Effector CD8-positive, alpha-beta T cell (primary cell): ENCODE results near the gene RAP1GAP2.
"Not testable (repeated sequence)": the region's sequence is repeated elsewhere in the genome, so short reads cannot be mapped to it uniquely, and the experiment has no call there.

Source experiments
- DNase-seq: peaks from one replicate; lab custom pipeline; 2025; lab: John Stamatoyannopoulos, UW

RAP1GAP2 gene

DNA sequence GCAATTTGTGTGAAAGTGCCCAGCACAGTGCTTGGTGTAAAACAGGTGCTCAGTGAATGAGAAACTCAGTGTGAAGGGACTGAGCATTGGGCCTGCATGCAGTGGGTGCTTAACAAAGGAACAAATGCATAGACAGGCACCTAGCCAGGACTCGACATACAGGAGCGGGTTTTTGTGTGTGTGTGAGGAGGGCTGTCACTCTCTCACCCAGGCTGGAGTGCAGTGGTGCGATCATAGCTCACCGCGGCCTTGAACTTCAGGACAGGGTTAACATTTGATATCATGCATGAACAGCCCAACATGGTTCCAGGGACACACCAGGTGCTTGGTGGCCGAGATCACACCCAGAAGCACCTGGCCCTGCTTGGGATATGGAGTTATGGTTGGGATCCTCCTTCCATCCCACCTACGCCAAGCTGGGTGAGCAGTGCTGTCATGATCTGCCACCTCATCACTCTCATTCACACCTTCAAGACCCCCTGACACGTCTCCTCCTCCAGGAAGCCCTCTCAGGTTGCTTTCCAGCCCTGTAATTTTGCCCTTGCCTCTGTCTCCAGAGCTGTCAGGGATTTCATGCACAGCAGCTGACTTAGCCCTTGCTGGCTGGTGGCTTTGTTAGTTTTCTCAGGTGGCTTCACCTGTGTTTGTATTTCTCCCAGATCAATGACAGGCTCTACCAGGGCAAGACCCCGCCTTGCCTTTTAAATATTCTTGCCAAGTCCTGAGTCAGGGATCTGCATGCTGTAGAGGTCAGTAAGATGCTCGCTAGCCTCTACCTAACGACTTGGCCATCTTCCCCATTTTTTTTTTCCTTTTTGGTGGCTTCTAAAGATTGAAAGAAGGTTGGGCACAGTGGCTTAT is 200.8 kb downstream of the RAP1GAP2 start:
- no peak for DNase-seq

DNA sequence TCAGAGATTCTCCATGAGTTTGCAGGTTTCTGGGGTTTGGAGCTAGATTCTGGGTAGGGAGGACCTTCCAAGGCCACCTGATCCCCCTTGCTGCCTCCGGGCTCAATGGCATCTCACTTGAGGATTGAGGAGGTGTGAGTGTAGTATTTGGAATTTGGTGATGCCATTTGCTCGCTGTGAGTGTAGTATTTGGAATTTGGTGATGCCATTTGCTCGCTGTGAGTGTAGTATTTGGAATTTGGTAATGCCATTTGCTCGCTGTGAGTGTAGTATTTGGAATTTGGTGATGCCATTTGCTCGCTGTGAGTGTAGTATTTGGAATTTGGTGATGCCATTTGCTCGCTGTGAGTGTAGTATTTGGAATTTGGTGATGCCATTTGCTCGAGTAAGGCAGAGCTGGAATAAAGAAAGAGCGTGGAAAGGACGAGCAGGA is 202.2 kb downstream of the RAP1GAP2 start:
- not testable (repeated sequence) for DNase-seq

DNA sequence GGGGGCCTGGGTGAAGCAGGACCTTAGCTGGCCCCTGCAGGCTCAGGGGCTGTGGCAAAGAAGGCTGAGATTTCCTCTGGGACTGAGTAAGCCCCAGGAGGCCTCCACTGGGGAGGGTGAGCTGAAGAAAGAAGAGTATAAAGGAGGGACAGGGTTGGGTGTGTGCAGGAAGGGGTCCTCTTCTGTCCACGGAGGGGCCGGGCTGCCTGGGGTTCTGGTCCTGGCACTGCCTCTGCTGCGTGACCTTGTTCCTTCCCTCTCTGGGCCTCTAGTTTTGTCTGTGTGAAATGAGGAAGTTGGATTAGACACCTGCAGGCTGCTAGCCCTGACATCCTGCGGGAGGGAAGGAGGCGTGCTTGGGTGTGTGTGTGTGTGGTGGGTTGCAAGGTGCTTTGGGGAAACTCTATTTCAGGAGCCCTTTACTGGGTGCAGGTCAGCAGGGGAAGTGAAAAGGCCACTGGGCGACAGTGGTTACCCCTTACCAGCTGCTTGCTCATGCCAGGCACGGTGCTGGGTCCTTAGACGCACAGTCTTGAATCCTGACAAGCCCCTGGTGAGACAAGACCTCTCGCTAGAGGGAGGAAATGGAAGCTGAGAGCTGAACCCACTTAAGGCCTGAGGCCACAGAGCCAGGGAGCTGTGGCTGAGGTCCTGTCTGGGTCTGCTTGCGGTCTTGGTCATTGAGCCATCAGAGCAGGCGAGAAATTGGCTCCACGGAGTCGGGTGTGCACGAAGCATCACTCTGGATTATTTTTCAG is 206.5 kb downstream of the RAP1GAP2 start:
- no peak for DNase-seq

DNA sequence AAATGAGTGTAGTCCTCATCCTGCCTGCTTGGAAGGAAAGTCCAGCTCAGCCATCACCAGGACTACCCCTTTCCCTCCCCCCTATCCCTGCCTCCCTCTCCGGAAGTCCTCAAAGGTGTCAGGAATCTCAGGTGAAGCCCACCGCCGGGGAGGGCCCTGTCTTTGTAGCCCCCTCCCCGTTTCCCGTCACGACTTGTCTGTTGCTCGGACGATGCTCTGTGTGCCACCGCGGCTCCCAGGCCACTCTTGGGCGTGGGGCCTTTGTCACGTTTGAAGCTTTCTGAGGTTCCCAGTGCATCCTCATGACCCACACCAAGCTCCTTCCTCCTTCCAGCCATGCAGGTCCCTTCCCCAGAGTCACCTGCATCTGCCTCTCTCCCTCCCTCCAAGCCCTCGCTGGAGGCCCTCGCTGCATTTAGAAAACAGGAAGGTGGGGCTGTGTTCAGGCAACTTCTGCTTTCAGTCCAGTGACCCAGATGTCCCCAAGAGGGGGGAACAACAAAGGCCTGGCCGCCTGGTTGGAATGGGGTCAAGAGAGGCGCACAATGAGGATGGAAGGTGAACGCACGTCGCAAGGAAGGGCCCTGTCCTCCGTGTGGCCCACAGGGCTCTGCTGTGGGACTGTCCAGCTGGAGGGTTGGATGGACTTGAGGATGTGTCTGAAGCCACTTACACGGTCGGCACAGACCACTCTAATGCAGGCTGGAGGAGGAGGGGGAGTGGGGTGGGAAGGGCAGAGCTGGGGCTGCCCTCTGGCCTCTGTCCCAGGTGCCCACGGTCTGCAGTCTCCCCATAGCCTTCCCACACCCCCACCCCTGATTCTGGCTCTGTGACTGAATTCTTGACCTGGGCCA is 207.3 kb downstream of the RAP1GAP2 start:
- no peak for DNase-seq

DNA sequence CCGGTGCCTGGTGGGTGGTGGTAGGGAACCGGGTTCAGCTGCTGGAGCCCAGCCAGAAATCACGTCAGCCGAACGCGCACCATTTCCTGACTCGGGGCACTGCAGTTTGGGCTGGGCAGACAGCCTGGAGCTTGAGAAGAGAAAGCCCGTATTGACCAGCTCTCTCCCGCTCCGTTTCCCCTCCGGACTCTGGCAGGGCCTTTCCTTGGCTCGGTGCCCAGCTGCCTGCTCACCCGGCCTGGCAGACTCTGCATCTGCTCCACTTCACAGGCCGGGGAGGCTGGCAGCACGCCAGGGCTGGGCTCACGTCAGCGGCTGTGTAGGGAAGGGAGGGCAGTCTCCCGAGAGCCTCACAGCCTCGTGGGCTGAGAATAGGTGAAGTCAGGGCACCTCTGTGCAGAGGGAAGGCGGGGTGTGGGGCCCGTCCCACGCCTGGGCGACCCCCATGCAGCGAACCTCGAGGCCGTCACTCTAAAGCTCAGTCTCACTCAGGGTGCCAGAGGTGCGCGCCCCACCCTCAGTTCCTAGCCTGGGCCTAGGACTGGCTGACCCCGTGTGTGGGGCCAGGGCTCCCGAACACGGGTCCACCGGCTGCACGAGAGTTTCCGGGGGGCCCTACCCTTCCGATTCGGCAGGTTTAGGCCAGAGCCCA is 208.0 kb downstream of the RAP1GAP2 start:
- DNase-seq, result peak; percentile 57

DNA sequence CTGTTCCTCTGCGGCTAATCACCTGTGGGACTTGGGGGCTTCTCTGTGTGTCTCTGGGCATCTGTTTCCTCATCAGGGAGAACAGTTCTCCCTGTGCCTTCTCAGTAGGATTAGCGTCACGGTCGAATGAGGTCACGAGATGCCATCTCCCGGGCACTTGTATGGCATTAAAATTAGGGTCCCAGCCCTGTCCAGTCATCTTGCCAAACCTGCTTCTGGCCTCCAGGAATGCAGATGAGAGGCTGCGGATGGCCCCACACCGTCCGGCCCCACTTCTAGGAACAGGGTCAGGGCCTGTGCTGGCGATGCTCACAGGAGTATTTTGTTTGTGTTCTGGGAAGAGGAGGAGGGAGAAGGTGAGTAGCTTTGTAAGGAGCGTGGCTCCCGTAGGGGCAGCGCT is 208.7 kb downstream of the RAP1GAP2 start:
- DNase-seq, result no peak

DNA sequence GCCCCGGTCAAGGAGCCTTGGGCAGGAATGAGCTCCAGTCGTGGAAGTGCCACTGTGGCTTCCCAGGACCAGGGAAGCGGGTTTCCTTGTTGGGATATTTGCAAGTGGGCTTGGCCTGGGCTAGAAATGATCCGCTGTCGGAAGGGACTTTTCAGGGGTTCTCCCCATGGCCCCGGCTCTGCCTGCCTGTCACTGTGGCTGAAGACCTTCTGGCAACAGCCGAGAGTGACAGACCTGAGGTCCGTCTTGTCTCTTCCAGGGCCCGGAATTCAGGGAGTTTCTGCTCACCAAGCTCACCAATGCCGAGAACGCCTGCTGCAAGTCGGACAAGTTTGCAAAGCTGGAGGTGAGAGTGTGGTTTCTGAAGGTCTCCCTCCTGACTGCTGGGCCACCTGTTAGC is 209.5 kb downstream of the RAP1GAP2 start:
- DNase-seq, result no peak

DNA sequence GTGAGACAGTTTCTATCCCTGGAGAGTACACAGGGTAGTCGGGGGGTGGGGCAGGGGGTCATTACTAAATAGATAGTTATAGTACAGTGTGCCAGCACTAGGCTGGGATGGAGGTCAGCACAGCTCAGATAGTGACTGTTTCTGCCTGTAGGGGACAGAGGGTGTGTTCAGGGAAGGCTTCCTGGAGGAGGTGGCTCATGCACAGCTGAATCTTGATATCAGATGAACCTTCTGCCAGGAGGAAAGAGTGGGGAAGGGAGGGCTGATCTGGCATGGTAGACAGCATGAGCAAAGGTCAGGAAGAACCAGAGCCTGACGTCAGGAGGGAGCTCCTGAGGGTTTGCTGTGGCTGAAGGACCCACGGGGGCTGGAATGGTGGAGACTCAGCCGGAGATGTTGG is 210.6 kb downstream of the RAP1GAP2 start:
- no peak for DNase-seq

DNA sequence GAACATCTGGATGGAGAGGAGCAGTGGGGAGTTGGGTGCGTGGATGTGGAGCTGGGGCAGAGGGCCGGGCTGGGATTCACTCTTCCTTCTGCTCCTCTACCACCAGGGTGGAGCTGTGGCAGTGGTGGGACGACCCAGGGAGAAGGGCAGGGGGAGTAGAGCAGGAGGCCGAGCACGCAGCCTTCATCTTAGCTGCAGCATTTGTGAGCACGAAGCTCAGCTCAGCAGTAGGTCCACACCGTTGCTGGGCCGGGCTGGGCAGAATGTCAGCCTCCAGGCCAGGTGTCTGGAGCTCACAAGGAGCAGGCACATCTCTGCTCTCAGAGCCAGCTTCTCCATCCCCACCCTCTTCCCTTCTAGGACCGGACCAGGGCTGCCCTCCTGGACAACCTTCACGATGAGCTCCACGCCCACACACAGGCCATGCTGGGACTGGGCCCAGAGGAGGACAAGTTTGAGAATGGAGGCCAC is 211.4 kb downstream of the RAP1GAP2 start:
- DNase-seq, result no peak

DNA sequence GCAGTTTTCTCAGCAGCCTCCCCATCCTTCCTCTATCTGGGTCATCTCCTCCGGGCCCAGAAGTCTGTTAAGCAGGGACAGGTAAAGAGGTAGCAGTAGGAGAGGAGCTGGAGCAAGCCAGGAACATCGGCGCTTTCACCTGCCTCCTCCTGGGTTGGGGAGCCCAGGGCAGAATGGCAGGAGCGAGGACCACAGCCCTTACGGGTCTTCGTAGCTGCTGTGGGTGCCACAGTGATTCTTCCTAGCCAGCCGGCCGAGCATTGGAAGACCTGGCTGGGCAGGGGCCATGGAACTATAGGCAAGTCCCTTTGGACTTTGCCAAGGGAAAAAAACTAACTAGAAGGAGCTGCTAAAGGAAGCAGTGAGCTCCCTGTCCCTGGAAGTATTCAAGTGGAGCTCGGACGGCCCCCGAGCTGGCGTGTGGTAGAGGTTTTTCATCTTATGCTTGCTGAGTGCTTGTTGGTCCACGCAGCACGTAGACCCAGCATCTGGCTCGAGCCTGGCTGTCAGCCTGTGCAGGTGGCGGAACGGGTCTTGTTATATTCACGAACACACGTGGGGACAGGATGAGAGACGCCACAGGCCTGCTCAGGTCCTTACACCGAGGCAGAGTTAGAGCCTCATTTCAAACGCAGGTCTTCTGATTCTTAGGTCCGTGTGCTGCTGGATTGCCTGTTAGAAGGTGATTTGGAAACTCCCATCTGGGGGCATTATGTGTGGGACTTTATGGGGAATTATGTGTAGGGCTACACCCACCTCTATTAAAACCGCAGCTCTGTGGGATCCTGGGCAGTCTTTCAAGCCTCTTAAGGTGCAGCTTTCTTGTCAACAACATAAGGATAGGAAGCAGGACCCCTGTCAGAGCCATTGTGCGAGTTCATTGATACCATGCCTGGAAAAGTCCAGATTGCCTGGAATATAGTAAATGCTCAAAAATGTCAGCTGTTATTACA is 212.4 kb downstream of the RAP1GAP2 start:
- no peak for DNase-seq

DNA sequence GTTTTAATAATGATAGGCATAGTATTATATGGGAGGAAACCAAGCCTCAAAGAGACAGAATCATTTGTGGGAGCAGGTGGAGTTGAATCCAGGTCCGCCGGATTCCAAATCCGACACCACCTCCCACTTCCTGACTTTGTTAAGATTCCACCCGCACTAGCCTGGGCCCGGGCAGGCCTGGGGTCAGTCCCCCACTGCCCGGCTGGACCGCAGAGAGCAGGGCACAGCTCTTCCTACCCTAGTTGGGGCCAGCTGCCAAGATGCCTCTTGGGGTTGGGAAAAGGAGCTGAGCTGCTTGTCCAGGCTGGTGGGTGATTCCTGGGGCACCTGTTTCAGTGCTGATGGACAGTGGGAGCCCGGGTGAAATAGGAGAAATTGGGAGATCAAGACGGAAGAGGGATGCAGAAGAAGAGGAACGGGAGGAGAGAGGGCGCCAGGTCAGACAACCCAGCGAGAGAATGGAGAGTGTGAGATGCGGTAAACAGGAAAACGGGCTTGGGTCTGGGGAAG is 213.2 kb downstream of the RAP1GAP2 start:
- no peak for DNase-seq

DNA sequence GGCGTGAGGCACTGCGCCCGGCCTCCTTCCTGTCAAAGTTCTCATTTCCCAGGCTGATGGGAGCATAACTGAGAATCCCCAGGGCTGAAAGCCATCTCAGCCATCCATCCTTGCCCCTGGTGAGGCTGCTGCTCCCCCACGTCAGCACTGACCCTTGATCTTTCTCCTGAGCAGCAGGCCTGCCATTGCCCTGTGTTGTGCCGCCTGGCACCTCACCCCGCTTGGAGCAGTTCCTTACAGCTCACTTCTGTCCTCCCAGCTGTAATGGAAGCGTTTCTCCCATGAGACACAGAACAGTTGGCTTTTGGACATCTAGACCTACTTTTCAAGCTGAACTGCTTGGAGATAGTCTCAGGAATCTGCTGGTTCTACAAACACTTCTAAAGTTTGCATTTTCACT is 215.7 kb downstream of the RAP1GAP2 start:
- no peak for DNase-seq

DNA sequence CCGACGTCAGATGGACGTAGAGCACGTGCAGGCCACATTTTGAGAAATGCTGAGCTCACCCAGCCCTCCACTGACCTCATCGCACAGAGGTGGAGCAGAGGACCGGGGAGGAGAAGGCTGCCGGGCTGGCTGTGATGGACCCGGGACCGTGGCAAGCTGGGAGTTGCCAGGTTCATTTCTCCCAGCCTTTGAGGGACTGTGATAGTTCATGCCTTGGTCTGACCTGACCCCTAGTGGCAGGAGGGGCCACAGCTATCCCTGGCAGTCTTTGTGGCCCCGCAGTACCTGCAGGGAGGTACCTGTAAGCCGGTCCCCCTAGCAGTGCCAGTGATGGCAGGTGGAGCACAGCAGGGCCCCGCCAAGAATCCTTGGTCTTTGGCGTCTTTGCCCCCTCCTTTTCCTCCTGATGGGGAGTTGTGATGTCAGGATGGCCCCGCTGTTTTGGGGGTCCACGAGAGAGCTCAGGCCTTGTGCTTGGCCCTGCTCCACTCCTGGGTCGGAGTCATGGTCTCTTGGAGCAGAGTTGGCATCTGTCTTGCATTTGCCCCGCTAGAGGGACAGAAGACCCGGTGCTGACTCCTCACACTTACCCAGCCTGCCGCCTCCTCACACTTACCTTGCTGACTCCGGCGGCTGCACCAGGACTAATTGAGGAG is 216.8 kb downstream of the RAP1GAP2 start:
- peak; percentile 31 for DNase-seq

DNA sequence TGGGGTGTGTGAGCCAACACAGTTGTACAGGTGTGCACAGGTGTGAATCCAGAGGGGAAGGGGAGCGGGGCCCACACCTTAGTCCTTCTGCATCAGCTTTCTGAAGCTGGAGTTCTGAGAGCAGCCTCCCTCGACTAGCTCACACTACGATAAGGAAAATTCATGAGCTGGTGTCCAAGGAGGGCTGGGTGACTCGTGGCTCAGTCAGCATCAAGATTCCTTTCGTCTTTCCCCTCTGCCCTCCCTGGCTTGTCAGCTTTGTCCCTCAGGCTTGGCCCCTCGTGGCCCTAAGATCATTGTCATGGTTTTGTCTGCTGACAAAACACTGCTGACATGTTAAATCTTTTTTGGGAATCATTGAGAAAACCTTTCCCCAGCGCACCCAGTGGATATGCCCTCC is 219.7 kb downstream of the RAP1GAP2 start:
- DNase-seq, result no peak

DNA sequence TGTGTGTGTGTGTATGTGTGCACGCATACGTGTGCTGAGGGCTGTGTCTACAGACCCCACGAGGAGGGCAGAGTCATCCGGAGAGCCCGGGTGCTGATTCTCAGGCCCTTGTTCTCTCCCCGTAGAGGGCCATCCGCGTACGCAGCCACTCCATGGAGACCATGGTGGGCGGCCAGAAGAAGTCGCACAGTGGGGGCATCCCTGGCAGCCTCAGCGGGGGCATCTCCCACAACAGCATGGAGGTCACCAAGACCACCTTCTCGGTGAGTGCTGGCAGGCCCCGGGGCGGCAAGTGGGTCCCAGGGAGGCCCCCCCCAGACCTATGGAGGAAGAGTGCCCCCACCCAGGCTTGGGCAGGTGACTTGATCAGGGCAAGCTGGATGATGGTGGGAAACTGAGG is 221.7 kb downstream of the RAP1GAP2 start:
- DNase-seq, result no peak

DNA sequence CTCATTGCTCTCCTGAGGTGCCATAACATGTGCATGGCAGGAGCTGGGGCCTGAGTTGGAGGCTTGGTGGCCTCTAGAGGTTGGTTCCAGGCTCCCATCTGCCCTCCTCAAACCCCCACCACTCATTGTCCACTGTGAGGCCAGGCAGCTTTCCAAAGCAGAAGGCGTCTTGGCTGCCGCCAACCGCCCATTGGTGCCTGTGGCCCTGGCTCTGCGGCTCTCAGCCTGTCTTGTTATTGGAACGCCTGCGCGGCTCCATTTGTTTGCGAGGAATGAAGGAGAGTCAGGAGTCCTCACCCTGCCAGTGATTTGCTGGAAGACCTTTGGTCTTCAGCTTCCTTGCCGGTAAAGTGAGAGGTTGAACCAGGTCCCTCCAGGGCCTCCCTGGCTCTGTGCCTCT is 223.5 kb downstream of the RAP1GAP2 start:
- DNase-seq, result no peak

DNA sequence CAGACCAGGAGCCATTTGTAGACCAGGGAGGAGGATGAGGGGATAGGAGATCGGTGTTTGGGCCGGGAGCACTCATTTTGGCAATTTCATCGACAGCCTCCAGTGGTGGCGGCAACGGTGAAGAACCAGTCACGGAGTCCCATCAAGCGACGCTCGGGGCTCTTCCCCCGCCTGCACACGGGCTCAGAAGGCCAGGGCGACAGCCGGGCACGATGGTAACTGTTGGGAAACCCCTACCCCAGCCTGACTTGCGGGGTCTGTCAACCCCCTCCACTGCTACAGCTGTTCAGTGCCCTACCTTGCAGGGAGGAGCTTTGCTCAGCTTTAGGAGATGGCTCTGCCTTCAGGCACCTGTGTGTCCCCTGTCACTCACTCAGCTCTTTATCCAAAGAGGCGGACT is 224.1 kb downstream of the RAP1GAP2 start:
- DNase-seq, result no peak

DNA sequence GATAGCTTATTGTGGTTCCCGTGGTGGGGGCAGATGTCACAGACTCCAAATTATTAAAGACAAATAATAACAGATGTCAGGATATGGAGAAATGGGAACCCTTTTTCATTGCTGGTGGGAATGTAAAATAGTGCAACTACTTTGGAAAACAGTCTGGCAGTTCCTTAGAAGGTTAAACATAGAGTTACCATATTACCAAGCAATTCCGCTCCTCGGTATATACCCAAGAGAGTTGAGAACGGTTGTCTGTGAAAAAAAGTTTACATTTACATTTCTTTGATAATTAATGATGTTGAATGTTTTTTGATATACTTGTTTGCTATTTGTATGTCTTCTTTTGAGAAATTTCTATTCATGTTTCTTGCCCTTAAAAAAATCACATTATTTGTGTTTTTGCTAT is 226.0 kb downstream of the RAP1GAP2 start:
- DNase-seq, result no peak

DNA sequence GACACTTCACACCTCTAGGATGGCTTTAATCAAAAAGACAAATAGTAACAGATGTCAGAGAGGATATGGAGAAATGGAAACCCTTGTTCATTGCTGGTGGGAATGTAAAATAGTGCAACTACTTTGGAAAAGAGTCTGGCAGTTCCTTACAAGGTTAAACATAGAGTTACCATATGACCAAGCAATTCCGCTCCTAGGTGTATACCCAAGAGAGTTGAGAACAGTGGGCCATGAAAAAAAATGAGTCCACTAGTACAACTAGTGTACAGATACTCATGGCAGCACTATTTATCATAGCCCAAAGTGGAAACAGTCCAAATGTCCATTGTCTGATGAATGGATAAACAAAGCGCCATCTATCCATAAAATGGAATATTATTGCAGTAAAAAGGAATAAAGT is 228.1 kb downstream of the RAP1GAP2 start:
- DNase-seq, result no peak
